Occipital lobe (tissue), 2 donors: ENCODE data around the gene TICAM2. TPM values are rescaled to one million over a fixed set of nuclear protein-coding genes. Genes with fewer than 3 reads are reported as not detected.
A peak's percentile ranks its signal among the peaks of the same experiment; 100 is the strongest.

ENCODE experiments used
- DNase-seq: peaks from one replicate; lab custom pipeline; 2025; lab: John Stamatoyannopoulos, UW
- total RNA-seq: library from RNA; depleted of rRNA; stranded (reverse); fragments of >200 nt; gene quantifications from one replicate; pipeline ENCODE4 v1.2.3, GENCODE V29; 2014

TICAM2 gene
- total RNA-seq, 1 donor from 2014 or later = 0.94 TPM

DNA sequence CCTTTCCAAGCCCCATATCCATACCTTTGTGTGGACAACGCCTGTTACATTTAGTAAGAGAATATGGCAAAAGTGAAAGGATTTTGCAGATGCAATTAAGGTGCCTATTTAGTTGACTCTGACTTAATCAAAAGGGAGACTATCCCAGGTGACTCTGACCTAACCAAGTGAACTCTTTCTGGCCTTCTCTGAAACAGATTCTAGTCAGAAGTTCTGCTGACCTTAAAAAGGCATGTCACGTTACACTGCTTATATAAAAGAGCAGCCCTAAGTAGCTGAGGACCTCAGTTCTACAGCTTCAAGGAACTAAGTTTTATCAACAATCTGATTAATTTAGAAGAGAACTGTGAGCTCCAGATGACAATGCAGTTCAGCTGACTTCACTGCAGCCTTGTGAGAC, 5.7 kb upstream of the TICAM2 start:
- DNase-seq = no peak

GRCh38 chr5:115605436-115605835, 3.2 kb upstream of the TICAM2 start:
- no peak for DNase-seq

GRCh38 chr5:115602591-115603125, 379 bp upstream of the TICAM2 start:
- no peak for DNase-seq

DNA sequence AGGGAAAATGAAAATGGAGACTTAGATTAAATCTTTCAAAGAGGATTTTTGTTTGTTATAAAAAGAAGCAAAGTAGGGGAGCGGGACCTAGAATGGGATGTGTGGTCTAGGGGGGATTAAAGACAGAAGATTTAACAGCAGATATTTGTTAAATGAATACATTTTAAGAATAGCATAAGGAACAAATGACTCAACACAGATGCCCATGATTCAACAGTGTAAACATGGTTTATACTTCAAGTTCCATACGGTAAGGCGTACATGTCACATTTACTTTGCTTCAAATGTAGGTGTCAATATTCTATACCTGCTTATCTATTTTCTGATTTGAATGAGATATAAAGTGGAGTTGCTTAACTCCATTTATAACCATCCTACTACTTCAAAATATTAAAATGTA, 1.5 kb downstream of the TICAM2 start:
- no peak for DNase-seq

GRCh38 chr5:115599924-115600323, 2.4 kb downstream of the TICAM2 start:
- DNase-seq = no peak

GRCh38 chr5:115599502-115599901, 2.8 kb downstream of the TICAM2 start:
- no peak for DNase-seq

DNA sequence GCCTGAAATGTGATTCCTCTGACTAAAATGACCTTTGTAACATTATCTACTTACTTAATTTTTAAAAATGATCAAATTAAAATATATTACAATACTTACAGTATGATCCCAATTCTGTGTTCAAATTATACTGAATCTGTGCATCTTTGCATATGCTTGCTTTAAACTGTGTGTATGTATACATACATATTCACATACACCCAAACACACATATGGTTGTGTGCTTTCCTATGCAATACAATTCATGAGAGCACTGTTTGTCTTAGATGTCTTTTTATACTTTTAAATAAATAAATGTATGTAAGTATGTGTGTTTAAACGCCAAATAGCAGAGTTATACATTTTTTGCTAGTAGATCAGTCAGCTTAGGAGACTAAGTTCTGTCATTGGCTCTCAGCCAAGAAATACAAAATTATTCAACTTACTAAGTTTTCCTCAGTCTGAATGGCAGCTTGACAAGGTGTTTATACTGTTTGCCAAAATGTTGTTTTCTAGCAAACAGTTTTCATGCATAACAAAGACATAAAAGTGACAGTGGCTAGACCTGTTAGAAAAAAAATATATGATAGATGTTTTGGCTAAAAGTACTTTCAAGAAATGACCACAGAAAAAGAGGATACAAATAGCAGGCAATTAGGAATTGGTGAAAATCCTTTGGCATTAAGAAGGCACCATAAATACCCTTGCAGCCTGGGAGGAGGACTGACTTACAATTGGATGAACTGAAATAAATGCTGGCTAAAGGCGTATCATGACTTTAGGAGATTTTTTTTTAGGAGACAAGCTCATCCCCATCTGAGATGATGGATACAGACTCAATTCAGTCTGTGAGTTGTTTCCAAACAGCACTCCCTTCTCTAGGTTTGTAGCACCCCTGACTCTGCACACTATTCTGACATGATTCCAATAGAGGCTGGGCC, 7.9 kb downstream of the TICAM2 start:
- no peak for DNase-seq

DNA sequence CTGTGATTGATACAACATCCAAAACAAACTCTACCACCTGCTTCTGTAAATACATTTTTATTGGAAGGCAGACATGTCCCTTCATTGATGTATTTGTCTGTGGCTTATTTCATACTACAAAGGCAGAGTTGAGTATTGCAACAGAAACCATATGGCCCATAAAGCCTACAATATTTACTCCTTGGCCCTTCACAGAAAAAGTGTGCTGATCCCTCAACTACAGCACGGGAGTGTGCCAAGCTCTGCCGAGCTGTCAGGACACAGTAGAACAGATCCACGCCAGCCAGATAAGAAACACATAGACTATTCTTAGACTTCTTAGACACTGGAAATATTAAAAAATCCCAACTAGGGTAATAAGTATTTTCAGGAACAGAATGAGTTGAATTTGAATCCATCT, 13.2 kb downstream of the TICAM2 start:
- DNase-seq = no peak

- DNase-seq = no peak
These were observed 13.6 kb downstream of the TICAM2 start for GRCh38 chr5:115588640-115589039.

- DNase-seq = no peak
These were observed 15.6 kb downstream of the TICAM2 start for GRCh38 chr5:115586525-115587146.

DNA sequence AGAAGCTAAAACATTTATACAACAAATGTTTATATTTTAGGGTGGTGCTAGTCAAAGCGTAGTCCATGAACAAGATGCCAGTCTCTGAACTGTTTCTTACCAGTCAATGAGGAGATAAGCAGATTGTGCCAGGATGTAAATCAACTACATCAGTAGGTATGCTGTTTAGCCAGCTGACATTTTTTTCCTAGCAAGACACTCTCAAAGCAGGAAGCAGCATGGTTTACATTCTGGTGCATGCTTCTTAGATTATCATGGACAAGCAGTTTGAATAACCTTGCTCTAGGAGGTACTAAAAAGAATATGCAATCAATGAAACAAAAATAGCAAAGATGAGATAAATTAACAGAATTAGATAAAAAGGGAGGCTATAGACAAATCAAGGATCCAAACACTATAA, 17.0 kb downstream of the TICAM2 start:
- no peak for DNase-seq

DNA sequence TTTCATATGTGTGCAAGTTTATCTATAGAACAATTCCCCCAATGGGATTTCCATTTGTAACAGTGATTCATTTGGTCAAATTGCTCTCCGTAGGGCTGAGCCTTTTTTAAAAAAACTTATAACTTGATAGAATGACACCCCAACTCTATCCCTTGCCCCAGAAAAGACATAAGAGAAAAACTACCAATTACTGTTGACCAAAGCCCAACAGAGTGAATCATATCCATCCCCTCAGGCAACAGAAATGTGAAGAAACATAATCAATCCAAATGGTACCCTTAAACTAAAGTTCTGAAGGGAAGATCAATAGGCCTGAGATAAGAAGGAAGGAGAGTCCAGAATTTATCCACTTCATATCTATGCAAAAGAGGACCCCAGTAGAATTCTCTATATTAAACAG, 17.8 kb downstream of the TICAM2 start:
- DNase-seq = no peak

DNA sequence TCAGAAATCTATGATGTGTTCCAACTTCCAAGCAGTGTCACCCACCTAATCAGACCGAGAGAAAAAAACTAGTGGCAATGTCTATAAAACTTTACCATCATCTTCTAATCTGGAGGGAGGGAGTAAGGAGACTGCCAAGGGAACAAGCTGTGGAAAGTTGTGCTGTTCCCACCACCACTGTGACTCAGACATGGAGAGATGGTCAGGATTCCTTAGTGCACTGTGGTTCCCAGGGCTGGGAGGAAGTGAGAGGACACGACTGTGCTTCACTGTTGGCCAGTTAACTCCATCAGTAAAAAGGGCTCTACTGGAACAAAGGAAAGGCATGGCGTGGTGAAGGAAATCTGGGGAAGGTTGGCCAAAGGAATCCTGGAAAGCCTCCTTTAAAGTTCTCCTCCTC, 18.8 kb downstream of the TICAM2 start:
- DNase-seq = no peak

GRCh38 chr5:115580941-115581340, 21.3 kb downstream of the TICAM2 start:
- DNase-seq = no peak

DNA sequence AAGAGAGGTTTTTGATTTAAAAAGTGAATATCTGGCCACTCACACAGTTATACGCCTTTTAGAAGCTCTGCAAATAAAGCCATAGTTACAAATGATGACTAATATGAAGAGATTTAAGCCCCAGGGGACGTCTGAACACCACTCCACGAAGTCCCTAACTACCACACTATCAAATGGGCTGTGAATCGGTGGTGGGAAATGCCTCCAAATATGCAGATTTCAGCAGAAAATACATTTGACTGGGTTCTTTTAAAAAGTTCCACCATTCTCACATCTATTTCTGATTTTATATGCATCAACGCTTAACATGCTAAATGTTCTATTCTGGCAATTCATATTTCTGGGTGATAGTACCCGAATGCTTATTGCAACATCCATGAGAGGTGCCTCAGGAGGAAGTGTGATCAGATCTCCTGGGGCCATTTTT, 22.5 kb downstream of the TICAM2 start:
- no peak for DNase-seq

- no peak for DNase-seq
These were observed 23.1 kb downstream of the TICAM2 start for GRCh38 chr5:115579216-115579615.

GRCh38 chr5:115578657-115579056, 23.6 kb downstream of the TICAM2 start:
- no peak for DNase-seq

- DNase-seq = no peak
These were observed 24.5 kb downstream of the TICAM2 start for GRCh38 chr5:115577741-115578140.

GRCh38 chr5:115577329-115577728, 24.9 kb downstream of the TICAM2 start:
- no peak for DNase-seq

DNA sequence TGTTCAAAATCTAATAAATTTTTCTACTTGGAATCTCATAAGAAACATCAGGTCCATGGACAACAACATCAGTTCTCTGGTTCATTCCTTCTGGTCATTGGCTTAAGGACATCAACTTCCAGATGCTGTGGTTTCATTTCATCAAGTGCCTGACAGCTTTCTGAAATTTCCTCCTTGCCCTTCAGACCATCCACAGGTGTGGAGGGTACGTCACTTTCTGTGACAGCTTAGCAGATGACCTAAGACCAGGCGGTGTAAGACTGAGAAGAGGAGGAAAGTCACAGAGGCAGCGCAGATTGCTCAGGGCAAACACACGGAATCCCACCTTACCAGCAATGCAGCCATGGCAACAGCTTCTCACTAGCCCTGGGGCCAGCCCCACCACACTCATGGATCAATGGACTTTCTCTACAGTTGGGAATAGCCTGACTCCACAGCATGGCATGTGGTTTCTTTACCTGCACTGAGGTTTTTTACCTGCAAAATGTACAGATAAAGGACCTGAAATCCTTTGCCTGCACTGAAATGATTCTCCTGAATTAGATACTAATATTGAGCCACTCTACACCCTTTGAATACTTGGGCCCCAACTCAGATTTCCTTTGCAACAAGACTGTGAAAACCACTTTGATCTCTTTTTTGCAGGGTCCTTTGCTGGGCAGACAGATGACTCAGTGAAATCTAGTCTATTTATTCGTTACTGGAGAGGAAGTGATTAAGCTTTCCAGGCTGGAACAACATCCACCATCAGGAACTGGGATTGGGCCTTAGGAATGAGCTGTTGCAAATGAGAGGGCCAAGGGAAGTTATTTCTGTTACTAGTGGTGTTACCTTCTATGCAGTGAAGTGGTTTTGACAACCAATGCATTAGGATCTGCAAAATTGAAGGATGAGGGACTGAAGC, 26.9 kb downstream of the TICAM2 start:
- DNase-seq = no peak

GRCh38 chr5:115573133-115573532, 29.1 kb downstream of the TICAM2 start:
- no peak for DNase-seq

GRCh38 chr5:115571441-115571878, 30.8 kb downstream of the TICAM2 start:
- DNase-seq = peak; percentile 63
